ENCODE results near the gene CUL2. TPM values are rescaled to one million over a fixed set of nuclear protein-coding genes. Genes with fewer than 3 reads are reported as not detected.

The CUL2 gene
- total and polyA plus RNA-seq, 7 donors = 26.2 to 65.6 (median 47.0) TPM

- Histone ChIP-seq H3K4me1 (no peaks in the 10 kb centered on the region), H3K27me3 (ENCODE audit: insufficient read depth in 3 of 3, low read length in 2 of 3) (no peaks in the 10 kb centered on the region), H3K4me3 (no peak overlapping the region), H3K36me3 (ENCODE audit: insufficient read depth in 1 of 2, low read depth in 1 of 2) (peaks cover 0 to 94% of the 10 kb centered on the region in 2 donors), H3K27ac (no peak overlapping the region), H3K9me3 (no peaks in the 10 kb centered on the region)
- no peak for TF ChIP-seq CTCF (IDR thresholded peaks at IDR 0.05)
- intact Hi-C loops (cut with DNase I) = no loop called here
- DNase-seq = no peak
- no peak for ATAC-seq
Observed at GRCh38 chr10:35059481-35059880, 30.7 kb downstream of the CUL2 start.

- no peak for TF ChIP-seq CTCF (IDR thresholded peaks at IDR 0.05)
- Histone ChIP-seq H3K9me3 (no peaks in the 10 kb centered on the region), H3K4me1 (no peaks in the 10 kb centered on the region), H3K4me3 (no peak overlapping the region), H3K36me3 (ENCODE audit: insufficient read depth in 1 of 2, low read depth in 1 of 2) (peaks cover 0 to 96% of the 10 kb centered on the region in 2 donors), H3K27ac (no peak overlapping the region), H3K27me3 (ENCODE audit: insufficient read depth in 3 of 3, low read length in 2 of 3) (no peaks in the 10 kb centered on the region)
- no peak for DNase-seq
- 62 to 77% (median 63%) methylated on average over 1 of the region's 1 CpG for WGBS, 3 donors
- ATAC-seq = no peak
- intact Hi-C loops (cut with DNase I) = no loop called here
Observed at GRCh38 chr10:35058686-35059085, 31.5 kb downstream of the CUL2 start.

- intact Hi-C loops (cut with DNase I) = no loop called here
- no peak for TF ChIP-seq CTCF (IDR thresholded peaks at IDR 0.05)
- Histone ChIP-seq H3K36me3 (ENCODE audit: insufficient read depth in 1 of 2, low read depth in 1 of 2) (peaks cover 0 to 96% of the 10 kb centered on the region in 2 donors), H3K4me3 (no peak overlapping the region), H3K4me1 (no peaks in the 10 kb centered on the region), H3K9me3 (no peaks in the 10 kb centered on the region), H3K27ac (no peak overlapping the region), H3K27me3 (ENCODE audit: insufficient read depth in 3 of 3, low read length in 2 of 3) (no peaks in the 10 kb centered on the region)
- WGBS, 3 donors = 68 to 74% (median 71%) methylated on average over 6 of the region's 6 CpGs
- DNase-seq (no peak), ATAC-seq (no peak)
Observed at GRCh38 chr10:35058134-35058533, 32.0 kb downstream of the CUL2 start.

GRCh38 chr10:35056686-35057085 is 33.5 kb downstream of the CUL2 start:
- Histone ChIP-seq H3K4me3 (no peak overlapping the region), H3K9me3 (no peaks in the 10 kb centered on the region), H3K27me3 (ENCODE audit: insufficient read depth in 3 of 3, low read length in 2 of 3) (no peaks in the 10 kb centered on the region), H3K4me1 (no peaks in the 10 kb centered on the region), H3K27ac (no peak overlapping the region), H3K36me3 (ENCODE audit: insufficient read depth in 1 of 2, low read depth in 1 of 2) (peaks cover 0 to 95% of the 10 kb centered on the region in 2 donors)
- intact Hi-C loops (cut with DNase I) = no loop called here
- WGBS, 3 donors = 82 to 89% (median 85%) methylated on average over 5 of the region's 5 CpGs
- ATAC-seq = no peak
- DNase-seq = no peak
- TF ChIP-seq CTCF (IDR thresholded peaks at IDR 0.05) = no peak

- peaks cover 0 to 91% of the 10 kb centered on the region in 2 donors for H3K36me3 ChIP-seq (ENCODE audit: insufficient read depth in 1 of 2, low read depth in 1 of 2)
- WGBS, 3 donors = 72 to 90% (median 75%) methylated on average over 1 of the region's 1 CpG
- ATAC-seq (no peak), DNase-seq (no peak)
- no peak overlapping the region for H3K27ac ChIP-seq
- intact Hi-C loops (cut with DNase I) = no loop called here
- no peaks in the 10 kb centered on the region for H3K27me3 ChIP-seq (ENCODE audit: insufficient read depth in 3 of 3, low read length in 2 of 3)
- TF ChIP-seq CTCF (IDR thresholded peaks at IDR 0.05) = no peak
- no peaks in the 10 kb centered on the region for H3K4me1 ChIP-seq
- H3K9me3 ChIP-seq = no peaks in the 10 kb centered on the region
- H3K4me3 ChIP-seq = no peak overlapping the region
Observed at GRCh38 chr10:35056133-35056532, 34.0 kb downstream of the CUL2 start.

Data from psoas muscle (tissue), 8 donors.